ENCODE data around the gene CAPN10. TPM values are rescaled to one million over a fixed set of nuclear protein-coding genes. Genes with fewer than 3 reads are reported as not detected.

Gene CAPN10
- total RNA-seq, 1 experiment from 2014 or later, result 47.4 TPM

GRCh38 chr2:240601061-240601830, 14.7 kb downstream of the CAPN10 start:
- Histone ChIP-seq H2BK5ac (ENCODE audit: insufficient read length, low read length) (no peak overlapping the region), H2AK5ac (ENCODE audit: insufficient read length, low read length) (no peak overlapping the region), H4K5ac (ENCODE audit: insufficient read length, low read depth, low read length) (no peak overlapping the region), H4K8ac (replicated peaks; ENCODE audit: insufficient read length, low read depth, low read length) (no peak overlapping the region), H2BK20ac (ENCODE audit: low read depth, low read length, poor library complexity, severe bottlenecking) (no peak overlapping the region), H3K23me2 (ENCODE audit: insufficient read length, low read depth, low read length, poor library complexity, severe bottlenecking) (no peaks in the 10 kb centered on the region), H3K18ac (ENCODE audit: insufficient read length, low read depth, low read length) (no peak overlapping the region), H3K9me3 (ENCODE audit: control insufficient read depth, low read depth, low read length) (no peaks in the 10 kb centered on the region), H2BK12ac (ENCODE audit: insufficient read length, low read depth, low read length) (no peak overlapping the region), H3K14ac (ENCODE audit: insufficient read depth, low read length) (no peak overlapping the region), H3K4me1 (ENCODE audit: insufficient read depth, low read length) (no peaks in the 10 kb centered on the region), H3K79me1 (ENCODE audit: insufficient read depth, low read depth, low read length, poor library complexity, severe bottlenecking) (no peaks in the 10 kb centered on the region), H3K4me2 (ENCODE audit: insufficient read depth, insufficient read length, low read length) (no peak overlapping the region), H4K91ac (ENCODE audit: insufficient read length, low read depth, low read length) (no peak overlapping the region), H4K20me1 (ENCODE audit: control insufficient read depth, insufficient read depth, insufficient read length) (no peaks in the 10 kb centered on the region), H3K27me3 (ENCODE audit: insufficient read depth, low read length) (no peaks in the 10 kb centered on the region), H2BK120ac (ENCODE audit: low read depth, low read length, poor library complexity, severe bottlenecking) (no peak overlapping the region), H3K23ac (ENCODE audit: insufficient read length, low read depth, low read length) (no peak overlapping the region), H3K4ac (ENCODE audit: low read depth, low read length) (no peak overlapping the region), H3T11ph (ENCODE audit: low read length) (no peak overlapping the region), H3K79me2 (ENCODE audit: insufficient read depth, low read length) (no peaks in the 10 kb centered on the region), H3K9ac (ENCODE audit: extremely low read depth, insufficient read length, low read length) (no peak overlapping the region), H3K27ac (ENCODE audit: insufficient read length, low read depth, low read length) (no peak overlapping the region), H3K56ac (ENCODE audit: insufficient read length, low read depth, low read length) (no peak overlapping the region), H2AFZ (ENCODE audit: low read length) (no peak overlapping the region), H2BK15ac (ENCODE audit: low read depth, low read length) (no peak overlapping the region)
- no peaks in the 10 kb centered on the region; the same call in 1 of the 2 replicates for H3K27me3 Mint-ChIP-seq (ENCODE audit: low read depth)
- no CpG with 5 or more reads among the region's 20 CpGs for WGBS (ENCODE audit: extremely low coverage, insufficient read length, low lambda C conversion rate)
- H3K9me3 Mint-ChIP-seq, result no peaks in the 10 kb centered on the region
- H3K36me3 Mint-ChIP-seq (ENCODE audit: insufficient read depth in 1 of 3, low read depth in 3 of 3), result peaks cover 0 to 7% (median 0%) of the 10 kb centered on the region in 3 experiments; a peak in 2 of 7 replicates
- DNase-seq, result no peak
- H3K4me1 Mint-ChIP-seq, result no peaks in the 10 kb centered on the region; a peak in 1 of 4 replicates
- no peak overlapping the region for H3K4me3 Mint-ChIP-seq
- TF ChIP-seq CTCF (conservative IDR thresholded peaks at IDR 0.05), result no peak
- H3K27ac Mint-ChIP-seq, result no peak overlapping the region; a peak in 1 of 7 replicates
